Tibial artery (tissue), 4 donors: Measurements from ENCODE around the gene TMEM60.
A peak's percentile ranks its signal among the peaks of the same experiment; 100 is the strongest.

Source experiments
- DNase-seq, 2 donors: peaks; one replicate each; pipeline ENCODE4 v3.0.0-alpha.2; 2019
- H3K27ac ChIP-seq, 2 donors: fragments of 200-600 bp; sonication (generic) in 1 of 2; 1 replicate in 1 of 2; 2 replicates in 1 of 2; pipeline ENCODE4 v1.5.1; 2018 to 2019; ENCODE audit warnings: mild to moderate bottlenecking in 1 of 2
- H3K27me3 ChIP-seq, 2 donors: fragments of 200-600 bp; sonication (generic) in 1 of 2; one replicate each; pipeline versions ENCODE4 v1.5.1 to v1.6.0; 2016 to 2019
- H3K36me3 ChIP-seq, 3 donors: fragments of 200-600 bp; sonication (generic) in 2 of 3; one replicate each; pipeline ENCODE4 v1.5.1; 2016 to 2019; ENCODE audit warnings: mild to moderate bottlenecking in 2 of 3
- H3K4me1 ChIP-seq, 4 donors: fragments of 200-600 bp; sonication (generic) in 2 of 4; 1 replicate in 3 of 4; 2 replicates in 1 of 4; pipeline ENCODE4 v1.5.1; 2016 to 2019
- H3K4me3 ChIP-seq, 2 donors: fragments of 200-600 bp; sonication (generic) in 1 of 2; 1 replicate in 1 of 2; 2 replicates in 1 of 2; pipeline ENCODE4 v1.5.1; 2018 to 2019; ENCODE audit warnings: mild to moderate bottlenecking in 2 of 2
- H3K9me3 ChIP-seq, 3 donors: fragments of 200-600 bp; sonication (generic) in 1 of 3; one replicate each; pipeline ENCODE4 v1.5.1; 2016 to 2019
- intact Hi-C: fragments of 100-400 bp; cut with DNase I; formaldehyde crosslinking; loops from one replicate; pipeline ENCODE4 v1.15.0; 2023; ENCODE audit warnings: low total_unique reads
- TF ChIP-seq, protein P1 (sequence below), 2 experiments: fragments of 200-600 bp in 1 of 2; fragments of 450-650 bp in 1 of 2; IDR thresholded peaks; one replicate each; pipeline ENCODE4 v1.5.1; 2017 to 2019; ENCODE audit warnings: antibody characterized with exemption in 2 of 2, mild to moderate bottlenecking in 1 of 2, moderate library complexity in 1 of 2

Gene TMEM60

DNA sequence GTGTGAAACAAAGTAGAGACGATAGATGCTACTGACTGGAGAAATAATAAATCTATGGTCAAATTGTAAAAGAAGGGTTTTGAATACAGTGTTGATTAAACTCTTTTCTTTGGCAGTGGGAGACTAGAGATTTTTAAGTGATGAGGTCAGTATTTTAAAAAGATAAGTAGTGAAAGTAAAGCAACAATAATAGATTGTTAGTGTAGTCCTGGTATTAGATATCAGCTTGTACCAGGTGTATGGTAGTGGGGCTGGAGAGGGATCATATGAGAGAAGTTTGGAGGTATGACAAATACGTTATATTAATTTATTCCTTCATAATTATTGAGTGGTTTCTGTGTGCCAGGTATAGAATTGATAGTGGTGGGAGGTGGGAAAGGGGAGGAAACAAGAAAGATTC is 25.6 kb upstream of the TMEM60 start:
- Histone ChIP-seq H3K9me3 (peaks cover 0 to 29% (median 28%) of the 10 kb centered on the region in 3 donors), H3K27ac (no peak overlapping the region), H3K27me3 (no peaks in the 10 kb centered on the region), H3K4me1 (peaks cover 0 to 5% (median 0%) of the 10 kb centered on the region in 4 donors), H3K36me3 (peaks cover 0 to 15% (median 8%) of the 10 kb centered on the region in 3 donors), H3K4me3 (no peak overlapping the region)
- intact Hi-C loops, result no loop called here
- TF ChIP-seq, protein P1, sequence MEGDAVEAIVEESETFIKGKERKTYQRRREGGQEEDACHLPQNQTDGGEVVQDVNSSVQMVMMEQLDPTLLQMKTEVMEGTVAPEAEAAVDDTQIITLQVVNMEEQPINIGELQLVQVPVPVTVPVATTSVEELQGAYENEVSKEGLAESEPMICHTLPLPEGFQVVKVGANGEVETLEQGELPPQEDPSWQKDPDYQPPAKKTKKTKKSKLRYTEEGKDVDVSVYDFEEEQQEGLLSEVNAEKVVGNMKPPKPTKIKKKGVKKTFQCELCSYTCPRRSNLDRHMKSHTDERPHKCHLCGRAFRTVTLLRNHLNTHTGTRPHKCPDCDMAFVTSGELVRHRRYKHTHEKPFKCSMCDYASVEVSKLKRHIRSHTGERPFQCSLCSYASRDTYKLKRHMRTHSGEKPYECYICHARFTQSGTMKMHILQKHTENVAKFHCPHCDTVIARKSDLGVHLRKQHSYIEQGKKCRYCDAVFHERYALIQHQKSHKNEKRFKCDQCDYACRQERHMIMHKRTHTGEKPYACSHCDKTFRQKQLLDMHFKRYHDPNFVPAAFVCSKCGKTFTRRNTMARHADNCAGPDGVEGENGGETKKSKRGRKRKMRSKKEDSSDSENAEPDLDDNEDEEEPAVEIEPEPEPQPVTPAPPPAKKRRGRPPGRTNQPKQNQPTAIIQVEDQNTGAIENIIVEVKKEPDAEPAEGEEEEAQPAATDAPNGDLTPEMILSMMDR (IDR thresholded peaks at IDR 0.05), result no peak
- no peak for DNase-seq

DNA sequence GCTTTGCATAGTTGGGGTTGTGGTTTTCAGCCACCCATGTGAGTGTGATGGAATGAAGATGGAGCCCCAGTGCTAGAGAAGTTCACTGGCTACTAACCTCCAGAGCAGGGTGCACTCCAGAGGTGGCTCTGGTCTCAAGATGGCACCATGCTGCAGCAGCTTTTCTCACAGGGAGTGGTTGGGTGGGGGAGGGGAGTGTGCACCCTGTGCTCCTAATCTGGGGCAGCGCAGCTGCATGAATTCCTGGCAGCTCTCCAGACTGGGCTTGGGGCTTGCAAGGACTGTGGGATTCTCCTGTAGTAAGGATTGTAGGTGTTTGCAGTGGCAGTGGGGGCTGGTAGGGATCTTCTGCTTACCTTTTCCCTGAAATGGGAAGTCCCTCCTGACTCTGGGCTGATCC is 24.0 kb upstream of the TMEM60 start:
- no peak overlapping the region for H3K27ac ChIP-seq
- H3K4me1 ChIP-seq, result peaks cover 0 to 5% (median 0%) of the 10 kb centered on the region in 4 donors
- intact Hi-C loops, result no loop called here
- no peak for DNase-seq
- peaks cover 0 to 33% (median 29%) of the 10 kb centered on the region in 3 donors for H3K9me3 ChIP-seq
- H3K4me3 ChIP-seq, result no peak overlapping the region
- TF ChIP-seq, protein P1 (IDR thresholded peaks at IDR 0.05), result no peak
- peaks cover 0 to 19% (median 10%) of the 10 kb centered on the region in 3 donors for H3K36me3 ChIP-seq
- no peaks in the 10 kb centered on the region for H3K27me3 ChIP-seq

DNA sequence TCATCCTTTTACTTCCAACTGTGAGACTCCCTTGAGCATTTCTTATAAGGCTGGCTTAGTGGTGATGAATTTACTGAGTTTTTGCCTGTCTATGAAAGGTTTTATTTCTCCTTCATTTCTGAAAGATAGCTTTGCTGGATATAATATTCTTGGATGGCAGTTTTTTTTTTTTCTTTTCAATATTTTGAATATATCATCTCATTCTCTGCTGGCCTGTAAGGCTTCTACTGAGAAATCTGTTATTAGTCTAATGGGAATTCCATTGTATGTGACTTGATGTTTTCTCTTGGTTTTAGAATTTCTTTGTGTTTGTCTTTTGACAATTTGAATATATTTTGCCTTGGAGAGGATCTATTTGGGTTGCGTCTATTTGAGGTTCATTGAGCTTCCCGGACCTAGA is 22.7 kb upstream of the TMEM60 start:
- Histone ChIP-seq H3K27me3 (no peaks in the 10 kb centered on the region), H3K4me3 (no peak overlapping the region), H3K36me3 (peaks cover 10 to 23% (median 19%) of the 10 kb centered on the region in 3 donors), H3K27ac (no peak overlapping the region), H3K4me1 (peaks cover 0 to 5% (median 0%) of the 10 kb centered on the region in 4 donors), H3K9me3 (peaks cover 0 to 36% (median 22%) of the 10 kb centered on the region in 3 donors)
- no peak for DNase-seq
- intact Hi-C loops, result no loop called here
- TF ChIP-seq, protein P1 (IDR thresholded peaks at IDR 0.05), result no peak

DNA sequence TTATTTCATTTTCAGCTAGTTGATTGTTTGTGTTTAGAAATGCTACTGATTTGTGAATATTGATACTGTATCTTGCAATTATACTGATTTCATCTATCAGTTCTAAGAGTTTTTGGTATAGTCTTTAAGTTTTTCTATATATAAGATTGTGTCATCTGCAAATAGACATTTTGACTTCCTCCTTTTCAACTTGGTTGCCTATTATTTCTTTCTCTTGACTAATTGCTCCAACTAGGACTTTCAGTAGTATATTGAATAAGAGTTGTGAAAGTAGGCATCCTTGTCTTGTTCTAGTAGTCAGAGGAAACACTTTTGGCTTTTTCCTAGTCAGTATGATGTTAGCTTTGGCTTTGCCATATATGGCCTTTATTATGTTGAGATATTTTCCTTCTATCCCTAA is 20.8 kb upstream of the TMEM60 start:
- H3K27me3 ChIP-seq, result no peaks in the 10 kb centered on the region
- TF ChIP-seq, protein P1 (IDR thresholded peaks at IDR 0.05), result no peak
- no peak overlapping the region for H3K27ac ChIP-seq
- intact Hi-C loops, result no loop called here
- H3K4me3 ChIP-seq, result no peak overlapping the region
- H3K36me3 ChIP-seq, result peaks cover 10 to 23% (median 19%) of the 10 kb centered on the region in 3 donors
- peaks cover 0 to 36% (median 18%) of the 10 kb centered on the region in 3 donors for H3K9me3 ChIP-seq
- peaks cover 0 to 6% (median 0%) of the 10 kb centered on the region in 4 donors for H3K4me1 ChIP-seq
- DNase-seq, result no peak

DNA sequence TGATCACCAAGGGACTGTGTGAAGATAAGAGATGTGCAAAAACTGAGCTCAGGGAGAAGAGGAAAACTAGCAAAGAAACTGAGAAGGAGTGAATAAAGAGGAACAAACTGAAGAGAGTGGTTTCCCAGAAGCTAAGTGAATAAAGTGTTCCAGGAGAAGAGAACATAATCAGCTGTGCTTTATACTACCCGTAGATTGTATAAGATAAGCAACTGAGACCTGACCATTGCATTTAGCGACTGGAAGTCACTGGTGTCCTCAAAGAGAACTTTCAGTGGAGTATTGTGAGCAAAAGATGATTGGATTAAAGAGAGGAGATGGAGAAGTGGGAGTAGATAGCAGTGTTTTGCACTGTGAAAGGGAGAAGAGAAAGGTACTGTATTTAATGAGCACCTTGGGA is 14.9 kb upstream of the TMEM60 start:
- Histone ChIP-seq H3K27me3 (no peaks in the 10 kb centered on the region), H3K4me3 (no peak overlapping the region), H3K4me1 (peaks cover 0 to 20% (median 0%) of the 10 kb centered on the region in 4 donors), H3K27ac (no peak overlapping the region), H3K36me3 (peaks cover 8 to 12% (median 10%) of the 10 kb centered on the region in 3 donors), H3K9me3 (peaks cover 0 to 14% (median 0%) of the 10 kb centered on the region in 3 donors)
- intact Hi-C loops, result no loop called here
- TF ChIP-seq, protein P1 (IDR thresholded peaks at IDR 0.05), result no peak
- DNase-seq, result no peak

DNA sequence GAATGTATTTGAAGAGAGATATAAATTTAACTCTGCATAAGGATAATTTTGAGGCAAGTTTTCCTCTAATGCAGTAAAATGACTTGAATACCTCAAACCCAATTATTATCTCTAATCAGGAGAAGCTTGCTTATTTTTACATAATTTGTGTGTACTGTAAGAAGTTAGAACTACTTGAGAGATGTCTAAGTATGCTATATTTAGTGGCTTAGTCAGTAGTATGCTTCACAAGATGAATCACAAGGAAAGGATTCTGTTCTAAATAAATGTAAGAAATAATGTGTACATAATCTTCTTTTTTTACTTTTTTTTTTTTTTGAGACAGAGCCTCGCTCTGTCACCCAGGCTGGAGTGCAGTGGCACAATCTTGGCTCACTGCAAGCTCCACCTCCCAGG is 14.1 kb upstream of the TMEM60 start:
- TF ChIP-seq, protein P1 (IDR thresholded peaks at IDR 0.05), result no peak
- intact Hi-C loops, result no loop called here

More for the DNA sequence above, 14.1 kb upstream of the TMEM60 start:
- no peak overlapping the region for H3K4me3 ChIP-seq
- peak overlapping the region in 1 of 2 donors; percentile 26 for H3K27ac ChIP-seq
- no peak for DNase-seq
- H3K4me1 ChIP-seq, result peaks cover 0 to 20% (median 0%) of the 10 kb centered on the region in 4 donors
- H3K27me3 ChIP-seq, result no peaks in the 10 kb centered on the region
- H3K36me3 ChIP-seq, result peaks cover 4 to 14% (median 10%) of the 10 kb centered on the region in 3 donors
- peaks cover 0 to 18% (median 0%) of the 10 kb centered on the region in 3 donors for H3K9me3 ChIP-seq
